Measurements from ENCODE around the gene PRR35.

DNA sequence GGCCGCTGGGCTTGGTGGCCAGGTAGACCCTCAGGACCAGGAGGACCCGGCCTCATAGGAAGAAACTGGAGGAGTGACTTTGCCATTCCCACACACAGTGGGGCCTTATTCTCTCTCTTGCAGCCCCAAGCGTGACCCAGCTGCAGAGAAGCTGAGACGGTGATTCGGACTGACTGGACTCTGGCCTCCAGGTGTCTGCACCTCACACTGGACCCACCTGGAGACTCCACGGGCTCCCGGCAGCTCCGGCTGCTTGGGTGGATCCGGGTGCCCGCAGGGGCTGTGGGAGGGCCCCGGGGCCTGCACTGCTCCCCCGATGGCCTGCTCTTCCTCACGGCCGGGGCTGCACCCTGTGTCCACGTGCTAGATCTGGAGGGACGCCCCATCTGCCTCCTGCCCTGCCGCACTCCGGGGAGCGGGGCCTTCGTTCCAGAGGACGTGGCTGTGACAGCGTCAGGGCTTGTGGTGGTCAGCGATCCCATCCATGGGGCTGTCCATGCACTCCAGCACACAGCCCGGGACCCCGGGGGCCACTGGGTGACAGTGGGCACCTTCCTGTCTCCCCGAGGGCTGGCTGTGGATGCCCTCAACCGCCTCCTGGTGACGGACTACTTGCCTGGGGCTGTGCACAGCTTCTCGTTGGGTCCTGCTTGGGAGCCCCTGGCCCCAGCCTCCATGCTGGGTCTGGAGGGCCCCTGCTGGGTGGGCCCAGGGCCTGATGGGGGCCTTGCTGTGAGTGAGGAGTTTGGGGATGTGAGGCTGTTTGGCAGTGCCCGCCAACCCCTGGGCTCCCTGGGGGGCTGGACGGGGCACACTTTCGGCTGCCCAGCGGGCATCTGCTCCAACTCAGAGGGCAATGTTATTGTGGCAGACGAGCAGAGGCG lies 7.4 kb downstream of the PRR35 start:
- TF ChIP-seq, protein P1, sequence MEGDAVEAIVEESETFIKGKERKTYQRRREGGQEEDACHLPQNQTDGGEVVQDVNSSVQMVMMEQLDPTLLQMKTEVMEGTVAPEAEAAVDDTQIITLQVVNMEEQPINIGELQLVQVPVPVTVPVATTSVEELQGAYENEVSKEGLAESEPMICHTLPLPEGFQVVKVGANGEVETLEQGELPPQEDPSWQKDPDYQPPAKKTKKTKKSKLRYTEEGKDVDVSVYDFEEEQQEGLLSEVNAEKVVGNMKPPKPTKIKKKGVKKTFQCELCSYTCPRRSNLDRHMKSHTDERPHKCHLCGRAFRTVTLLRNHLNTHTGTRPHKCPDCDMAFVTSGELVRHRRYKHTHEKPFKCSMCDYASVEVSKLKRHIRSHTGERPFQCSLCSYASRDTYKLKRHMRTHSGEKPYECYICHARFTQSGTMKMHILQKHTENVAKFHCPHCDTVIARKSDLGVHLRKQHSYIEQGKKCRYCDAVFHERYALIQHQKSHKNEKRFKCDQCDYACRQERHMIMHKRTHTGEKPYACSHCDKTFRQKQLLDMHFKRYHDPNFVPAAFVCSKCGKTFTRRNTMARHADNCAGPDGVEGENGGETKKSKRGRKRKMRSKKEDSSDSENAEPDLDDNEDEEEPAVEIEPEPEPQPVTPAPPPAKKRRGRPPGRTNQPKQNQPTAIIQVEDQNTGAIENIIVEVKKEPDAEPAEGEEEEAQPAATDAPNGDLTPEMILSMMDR (IDR thresholded peaks at IDR 0.05), result no peak
- TF ChIP-seq POLR2A (IDR thresholded peaks at IDR 0.05), result no peak
- no peak for TF ChIP-seq EP300 (IDR thresholded peaks at IDR 0.05)

Data from stomach (tissue), 4 donors.